ENCODE measurements around the gene SMIM17. TPM values are rescaled to one million over a fixed set of nuclear protein-coding genes. Genes with fewer than 3 reads are reported as not detected.

Gene SMIM17
- total and polyA plus RNA-seq, 2 of the 13 experiments (the other 11 are each of a cell fraction or from before 2014, with no cell fraction given): 0.21 to 0.53 TPM

DNA sequence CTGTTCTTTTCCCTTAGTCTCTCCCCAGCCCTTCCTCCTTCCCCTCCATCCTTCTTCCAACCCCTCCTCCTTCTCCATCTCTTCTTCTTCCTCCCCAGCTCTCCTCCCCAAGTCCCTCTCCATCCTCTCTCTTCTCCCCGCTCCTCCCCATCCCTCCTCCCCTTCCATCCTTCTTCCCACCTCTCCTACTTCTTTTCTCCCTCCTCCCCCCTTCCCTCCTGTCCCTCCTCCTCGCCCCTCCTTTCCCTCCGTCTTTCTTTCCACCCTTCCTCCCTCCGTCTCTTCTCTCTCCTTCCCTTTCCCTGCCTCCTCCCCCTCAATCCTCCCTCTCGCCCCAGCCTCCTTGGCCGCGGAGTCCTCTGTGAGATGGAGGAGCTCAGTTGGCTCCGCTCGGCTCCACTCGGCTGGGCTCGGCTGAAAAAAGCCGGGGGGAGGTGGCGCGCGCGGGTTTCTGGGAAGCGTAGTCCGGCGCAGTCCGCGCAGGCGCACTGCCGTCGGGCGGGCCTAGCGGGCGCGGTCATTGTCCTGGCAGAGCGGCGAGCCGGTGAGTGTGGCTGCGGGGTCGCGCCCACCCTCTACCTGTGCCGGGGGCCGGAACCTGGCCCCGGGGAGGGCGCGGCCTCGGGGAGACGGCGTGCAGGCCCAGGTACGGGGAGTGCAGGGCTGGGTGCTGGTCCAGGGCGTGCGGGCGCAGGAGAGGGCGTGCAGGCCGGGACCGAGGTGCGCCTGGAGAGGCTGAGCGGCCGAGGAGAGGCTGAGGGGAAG, 48.0 kb upstream of the SMIM17 start, which contains the start of gene ZNF71 (continued):
- TF ChIP-seq, protein P1, sequence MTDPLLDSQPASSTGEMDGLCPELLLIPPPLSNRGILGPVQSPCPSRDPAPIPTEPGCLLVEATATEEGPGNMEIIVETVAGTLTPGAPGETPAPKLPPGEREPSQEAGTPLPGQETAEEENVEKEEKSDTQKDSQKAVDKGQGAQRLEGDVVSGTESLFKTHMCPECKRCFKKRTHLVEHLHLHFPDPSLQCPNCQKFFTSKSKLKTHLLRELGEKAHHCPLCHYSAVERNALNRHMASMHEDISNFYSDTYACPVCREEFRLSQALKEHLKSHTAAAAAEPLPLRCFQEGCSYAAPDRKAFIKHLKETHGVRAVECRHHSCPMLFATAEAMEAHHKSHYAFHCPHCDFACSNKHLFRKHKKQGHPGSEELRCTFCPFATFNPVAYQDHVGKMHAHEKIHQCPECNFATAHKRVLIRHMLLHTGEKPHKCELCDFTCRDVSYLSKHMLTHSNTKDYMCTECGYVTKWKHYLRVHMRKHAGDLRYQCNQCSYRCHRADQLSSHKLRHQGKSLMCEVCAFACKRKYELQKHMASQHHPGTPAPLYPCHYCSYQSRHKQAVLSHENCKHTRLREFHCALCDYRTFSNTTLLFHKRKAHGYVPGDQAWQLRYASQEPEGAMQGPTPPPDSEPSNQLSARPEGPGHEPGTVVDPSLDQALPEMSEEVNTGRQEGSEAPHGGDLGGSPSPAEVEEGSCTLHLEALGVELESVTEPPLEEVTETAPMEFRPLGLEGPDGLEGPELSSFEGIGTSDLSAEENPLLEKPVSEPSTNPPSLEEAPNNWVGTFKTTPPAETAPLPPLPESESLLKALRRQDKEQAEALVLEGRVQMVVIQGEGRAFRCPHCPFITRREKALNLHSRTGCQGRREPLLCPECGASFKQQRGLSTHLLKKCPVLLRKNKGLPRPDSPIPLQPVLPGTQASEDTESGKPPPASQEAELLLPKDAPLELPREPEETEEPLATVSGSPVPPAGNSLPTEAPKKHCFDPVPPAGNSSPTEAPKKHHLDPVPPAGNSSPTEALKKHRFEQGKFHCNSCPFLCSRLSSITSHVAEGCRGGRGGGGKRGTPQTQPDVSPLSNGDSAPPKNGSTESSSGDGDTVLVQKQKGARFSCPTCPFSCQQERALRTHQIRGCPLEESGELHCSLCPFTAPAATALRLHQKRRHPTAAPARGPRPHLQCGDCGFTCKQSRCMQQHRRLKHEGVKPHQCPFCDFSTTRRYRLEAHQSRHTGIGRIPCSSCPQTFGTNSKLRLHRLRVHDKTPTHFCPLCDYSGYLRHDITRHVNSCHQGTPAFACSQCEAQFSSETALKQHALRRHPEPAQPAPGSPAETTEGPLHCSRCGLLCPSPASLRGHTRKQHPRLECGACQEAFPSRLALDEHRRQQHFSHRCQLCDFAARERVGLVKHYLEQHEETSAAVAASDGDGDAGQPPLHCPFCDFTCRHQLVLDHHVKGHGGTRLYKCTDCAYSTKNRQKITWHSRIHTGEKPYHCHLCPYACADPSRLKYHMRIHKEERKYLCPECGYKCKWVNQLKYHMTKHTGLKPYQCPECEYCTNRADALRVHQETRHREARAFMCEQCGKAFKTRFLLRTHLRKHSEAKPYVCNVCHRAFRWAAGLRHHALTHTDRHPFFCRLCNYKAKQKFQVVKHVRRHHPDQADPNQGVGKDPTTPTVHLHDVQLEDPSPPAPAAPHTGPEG (CRISPR knock-in tag; IDR thresholded peaks at IDR 0.05): peak; percentile 76; the same call in 1 of the 2 replicates
- 0 out of 2 replicates have a peak, but pooled peaks have one; percentile 6 for TF ChIP-seq ZNF607 (CRISPR knock-in tag; IDR thresholded peaks at IDR 0.05; ENCODE audit: borderline replicate concordance)
- peak; percentile 97 for TF ChIP-seq ZFY (CRISPR knock-in tag; IDR thresholded peaks at IDR 0.05)
- TF ChIP-seq, protein P2, sequence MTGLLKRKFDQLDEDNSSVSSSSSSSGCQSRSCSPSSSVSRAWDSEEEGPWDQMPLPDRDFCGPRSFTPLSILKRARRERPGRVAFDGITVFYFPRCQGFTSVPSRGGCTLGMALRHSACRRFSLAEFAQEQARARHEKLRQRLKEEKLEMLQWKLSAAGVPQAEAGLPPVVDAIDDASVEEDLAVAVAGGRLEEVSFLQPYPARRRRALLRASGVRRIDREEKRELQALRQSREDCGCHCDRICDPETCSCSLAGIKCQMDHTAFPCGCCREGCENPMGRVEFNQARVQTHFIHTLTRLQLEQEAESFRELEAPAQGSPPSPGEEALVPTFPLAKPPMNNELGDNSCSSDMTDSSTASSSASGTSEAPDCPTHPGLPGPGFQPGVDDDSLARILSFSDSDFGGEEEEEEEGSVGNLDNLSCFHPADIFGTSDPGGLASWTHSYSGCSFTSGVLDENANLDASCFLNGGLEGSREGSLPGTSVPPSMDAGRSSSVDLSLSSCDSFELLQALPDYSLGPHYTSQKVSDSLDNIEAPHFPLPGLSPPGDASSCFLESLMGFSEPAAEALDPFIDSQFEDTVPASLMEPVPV (CRISPR knock-in tag; IDR thresholded peaks at IDR 0.05): peak; percentile 64; the same call in 1 of the 2 replicates
- TF ChIP-seq ARNT2 (CRISPR knock-in tag; IDR thresholded peaks at IDR 0.05; ENCODE audit: low read depth): 0 out of 2 replicates have a peak, but pooled peaks have one; percentile 61
- no peak for TF ChIP-seq ZNF335 (CRISPR knock-in tag; IDR thresholded peaks at IDR 0.05)
- TF ChIP-seq ZNF766 (CRISPR knock-in tag; IDR thresholded peaks at IDR 0.05; ENCODE audit: borderline replicate concordance): no peak
- TF ChIP-seq, protein P3, sequence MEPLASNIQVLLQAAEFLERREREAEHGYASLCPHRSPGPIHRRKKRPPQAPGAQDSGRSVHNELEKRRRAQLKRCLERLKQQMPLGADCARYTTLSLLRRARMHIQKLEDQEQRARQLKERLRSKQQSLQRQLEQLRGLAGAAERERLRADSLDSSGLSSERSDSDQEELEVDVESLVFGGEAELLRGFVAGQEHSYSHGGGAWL (CRISPR knock-in tag; IDR thresholded peaks at IDR 0.05): peak; percentile 71
- no peak for TF ChIP-seq ZNF350 (CRISPR knock-in tag; IDR thresholded peaks at IDR 0.05; ENCODE audit: borderline replicate concordance, low read depth)
- TF ChIP-seq GLI4 (CRISPR knock-in tag; IDR thresholded peaks at IDR 0.05; ENCODE audit: borderline replicate concordance): peak; percentile 83; the same call in 1 of the 2 replicates
- peak; percentile 97 for TF ChIP-seq PHF8 (CRISPR knock-in tag; IDR thresholded peaks at IDR 0.05)
- TF ChIP-seq, protein P4, sequence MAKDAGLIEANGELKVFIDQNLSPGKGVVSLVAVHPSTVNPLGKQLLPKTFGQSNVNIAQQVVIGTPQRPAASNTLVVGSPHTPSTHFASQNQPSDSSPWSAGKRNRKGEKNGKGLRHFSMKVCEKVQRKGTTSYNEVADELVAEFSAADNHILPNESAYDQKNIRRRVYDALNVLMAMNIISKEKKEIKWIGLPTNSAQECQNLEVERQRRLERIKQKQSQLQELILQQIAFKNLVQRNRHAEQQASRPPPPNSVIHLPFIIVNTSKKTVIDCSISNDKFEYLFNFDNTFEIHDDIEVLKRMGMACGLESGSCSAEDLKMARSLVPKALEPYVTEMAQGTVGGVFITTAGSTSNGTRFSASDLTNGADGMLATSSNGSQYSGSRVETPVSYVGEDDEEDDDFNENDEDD (CRISPR knock-in tag; IDR thresholded peaks at IDR 0.05; ENCODE audit: borderline replicate concordance): peak; percentile 25; the same call in 1 of the 2 replicates
- no peak for TF ChIP-seq SP1 (IDR thresholded peaks at IDR 0.05)
- peak; percentile 25; the same call in 1 of the 2 replicates for TF ChIP-seq SP1 (CRISPR knock-in tag; IDR thresholded peaks at IDR 0.05)
- peak; percentile 33; the same call in 1 of the 2 replicates for TF ChIP-seq ETV5 (CRISPR knock-in tag; IDR thresholded peaks at IDR 0.05; ENCODE audit: borderline replicate concordance)
- TF ChIP-seq ZNF256 (CRISPR knock-in tag; conservative IDR thresholded peaks at IDR 0.05): 0 out of 2 replicates have a peak, but pooled peaks have one; percentile 50
- TF ChIP-seq, protein P5, sequence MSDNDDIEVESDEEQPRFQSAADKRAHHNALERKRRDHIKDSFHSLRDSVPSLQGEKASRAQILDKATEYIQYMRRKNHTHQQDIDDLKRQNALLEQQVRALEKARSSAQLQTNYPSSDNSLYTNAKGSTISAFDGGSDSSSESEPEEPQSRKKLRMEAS (IDR thresholded peaks at IDR 0.05): peak; percentile 28; the same call in 1 of the 2 replicates
- TF ChIP-seq KAT8 (CRISPR knock-in tag; IDR thresholded peaks at IDR 0.05): peak; percentile 45; the same call in 1 of the 2 replicates
- peak; percentile 96 for TF ChIP-seq ZNF547 (CRISPR knock-in tag; IDR thresholded peaks at IDR 0.05)
- 0 out of 2 replicates have a peak, but pooled peaks have one; percentile 44 for TF ChIP-seq ZSCAN21 (CRISPR knock-in tag; IDR thresholded peaks at IDR 0.05; ENCODE audit: borderline replicate concordance)

Measured in HepG2 (cell line).